NCI-H226 (cell line): ENCODE results near the gene PACRG.
A peak's percentile ranks its signal among the peaks of the same experiment; 100 is the strongest.
"Not testable (repeated sequence)": the region's sequence is repeated elsewhere in the genome, so short reads cannot be mapped to it uniquely, and the experiment has no call there.

ENCODE experiments used
- DNase-seq: peaks from one replicate; pipeline ENCODE4 v3.0.0-alpha.2; 2015

PACRG gene

DNA sequence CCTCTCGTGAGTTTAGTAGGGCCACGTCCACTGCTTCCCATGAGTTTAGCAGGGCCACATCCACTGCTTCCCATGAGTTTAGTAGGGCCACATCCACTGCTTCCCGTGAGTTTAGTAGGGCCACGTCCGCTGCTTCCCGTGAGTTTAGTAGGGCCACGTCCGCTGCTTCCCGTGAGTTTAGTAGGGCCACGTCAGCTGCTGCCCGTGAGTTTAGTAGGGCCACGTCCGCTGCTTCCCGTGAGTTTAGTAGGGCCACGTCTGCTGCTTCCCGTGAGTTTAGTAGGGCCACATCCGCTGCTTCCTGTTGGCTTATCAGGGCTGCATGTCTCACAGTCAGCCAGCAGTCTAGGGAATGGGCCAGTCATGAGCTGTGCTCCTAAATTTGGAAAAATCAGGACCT lies 573.1 kb downstream of the PACRG start:
- DNase-seq = no peak

DNA sequence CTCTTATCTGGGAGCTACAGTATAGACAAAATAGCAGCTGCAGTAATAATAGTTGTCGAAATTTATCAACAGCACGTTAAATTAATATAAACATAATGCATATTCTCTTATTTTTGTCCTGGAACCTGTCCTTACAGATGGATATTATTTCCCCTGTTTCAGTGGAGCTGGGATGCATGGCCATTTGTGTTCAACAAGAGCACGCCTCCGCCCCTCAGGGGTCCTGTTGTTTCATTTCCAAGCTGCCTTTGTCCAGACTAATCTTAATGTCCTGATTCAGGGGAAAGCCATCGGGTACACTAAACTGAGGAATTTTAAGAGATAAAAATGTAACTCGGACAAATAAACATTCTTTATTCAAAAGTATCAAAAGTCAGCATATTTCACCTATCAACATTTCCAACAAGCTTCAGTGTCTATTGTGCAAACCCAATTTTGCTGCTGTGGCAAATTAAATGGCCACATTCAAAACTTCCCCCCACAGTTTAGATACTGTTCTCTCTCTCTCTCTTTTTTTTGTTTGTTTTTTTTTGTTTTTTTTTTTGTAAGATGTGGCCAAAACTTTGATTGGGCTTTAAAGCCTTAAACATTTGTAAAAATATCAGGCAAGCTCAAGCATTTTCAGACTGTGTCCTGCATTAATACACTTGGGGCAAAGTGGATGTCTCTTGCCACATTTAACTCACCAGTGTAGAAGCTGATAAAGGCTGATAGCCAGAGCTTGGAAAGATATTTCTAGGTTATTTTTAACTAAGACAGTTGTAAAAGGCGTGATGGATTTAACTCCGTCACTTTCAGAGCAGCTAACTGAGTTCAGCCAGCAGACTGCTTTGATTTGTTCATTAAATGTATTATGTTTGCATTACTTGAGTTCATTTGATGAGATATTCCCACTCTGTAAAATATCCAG lies 574.2 kb downstream of the PACRG start:
- DNase-seq = no peak

DNA sequence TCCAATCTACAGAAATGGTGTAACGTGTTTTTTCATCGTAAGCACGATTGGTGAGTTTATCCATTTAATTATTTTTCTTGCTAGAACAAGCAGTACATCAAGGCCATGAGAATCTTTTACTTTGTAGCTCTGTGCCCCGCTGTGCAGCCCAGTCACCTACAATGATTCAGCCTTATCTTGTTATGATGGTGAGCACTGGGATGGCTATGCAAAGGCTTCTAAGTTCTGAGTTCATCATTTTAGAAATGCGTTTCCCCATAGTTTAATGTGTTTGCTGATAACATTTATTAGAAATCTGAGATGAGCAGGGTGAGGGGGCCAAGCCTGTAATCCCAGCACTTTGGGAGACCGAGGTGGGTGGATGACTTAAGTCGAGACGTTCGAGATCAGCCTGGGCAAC lies 575.0 kb downstream of the PACRG start:
- peak; percentile 35 for DNase-seq

DNA sequence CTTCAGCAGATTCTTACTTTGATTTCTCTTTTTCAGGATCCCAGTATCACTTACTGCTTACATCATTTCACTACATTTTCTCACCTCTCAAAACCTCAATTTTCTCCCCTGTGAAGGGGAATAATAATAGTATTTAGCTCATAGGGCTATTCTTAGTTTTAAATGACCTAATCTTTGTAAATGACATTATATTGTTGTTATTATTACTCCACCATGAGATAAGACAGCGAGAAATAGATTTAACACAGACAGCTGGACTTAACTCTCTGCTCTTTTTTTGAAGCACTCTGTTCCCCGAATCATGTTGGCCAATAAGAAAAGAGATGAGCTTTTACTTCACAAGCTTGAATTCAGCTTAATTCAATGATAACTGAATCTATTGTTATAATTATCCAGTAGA lies 578.2 kb downstream of the PACRG start:
- DNase-seq = no peak

DNA sequence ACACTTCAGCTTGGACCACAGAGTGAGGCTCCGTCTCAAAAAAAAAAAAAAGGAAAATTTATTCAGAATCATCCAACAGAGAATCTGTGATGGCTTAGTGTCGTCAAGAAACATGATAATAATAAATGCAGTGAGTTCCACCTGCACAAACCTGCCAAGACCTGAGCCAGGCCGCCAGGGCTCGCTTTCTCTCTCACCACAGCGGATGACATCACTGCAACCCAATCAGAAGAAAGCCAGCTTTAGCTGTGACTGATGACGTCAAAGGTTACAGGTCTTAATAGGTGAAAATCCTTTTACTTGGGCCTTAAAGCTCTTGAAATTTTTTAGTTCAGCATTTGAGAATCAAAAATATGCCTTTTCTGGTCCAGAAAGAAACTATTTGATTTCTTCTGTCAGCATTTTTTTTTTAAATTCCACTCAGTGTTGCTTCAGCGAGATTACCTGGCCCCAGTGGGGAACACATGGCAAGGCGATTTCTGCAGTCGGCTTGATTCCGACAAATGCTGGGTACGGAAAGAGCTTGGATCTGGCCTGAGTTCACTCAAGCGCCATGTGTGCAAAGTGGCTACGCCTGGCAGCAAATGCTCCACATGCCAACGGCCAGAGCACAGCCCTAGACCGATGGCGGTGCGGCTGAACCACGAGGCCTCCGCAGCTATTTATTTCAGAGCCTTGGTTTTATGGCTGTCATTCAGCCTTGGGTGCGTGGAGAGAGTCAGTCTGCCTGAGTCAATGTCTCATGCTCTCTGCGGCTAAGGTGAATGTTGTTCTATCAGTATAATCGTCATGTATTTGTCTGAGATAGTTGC lies 581.1 kb downstream of the PACRG start:
- DNase-seq = no peak

DNA sequence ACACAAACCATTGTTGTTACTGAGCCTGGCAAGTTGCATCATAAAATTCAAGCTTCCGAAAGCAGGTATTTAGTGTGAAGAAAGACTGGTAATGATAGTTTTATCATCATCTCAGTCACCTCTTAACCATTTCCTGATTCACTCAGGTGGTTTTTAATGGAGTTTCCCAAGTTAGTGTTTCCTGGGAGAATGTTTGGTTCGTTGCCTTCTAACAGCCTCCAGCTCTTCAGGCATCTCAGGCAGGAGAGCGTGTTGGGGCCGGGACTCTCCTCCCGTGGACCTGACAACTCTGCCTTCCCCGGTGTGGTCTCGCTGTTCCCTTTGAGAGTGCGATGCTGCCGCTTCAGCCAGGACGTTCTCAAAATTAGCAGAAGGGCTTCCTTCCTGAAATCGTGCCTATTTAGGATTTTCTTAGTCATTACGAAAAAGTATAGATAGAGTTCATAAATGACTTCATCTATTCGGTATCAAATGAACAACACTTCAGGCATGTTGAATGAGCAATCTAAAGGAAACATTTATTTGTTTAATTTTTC lies 581.8 kb downstream of the PACRG start:
- peak; percentile 67 for DNase-seq

DNA sequence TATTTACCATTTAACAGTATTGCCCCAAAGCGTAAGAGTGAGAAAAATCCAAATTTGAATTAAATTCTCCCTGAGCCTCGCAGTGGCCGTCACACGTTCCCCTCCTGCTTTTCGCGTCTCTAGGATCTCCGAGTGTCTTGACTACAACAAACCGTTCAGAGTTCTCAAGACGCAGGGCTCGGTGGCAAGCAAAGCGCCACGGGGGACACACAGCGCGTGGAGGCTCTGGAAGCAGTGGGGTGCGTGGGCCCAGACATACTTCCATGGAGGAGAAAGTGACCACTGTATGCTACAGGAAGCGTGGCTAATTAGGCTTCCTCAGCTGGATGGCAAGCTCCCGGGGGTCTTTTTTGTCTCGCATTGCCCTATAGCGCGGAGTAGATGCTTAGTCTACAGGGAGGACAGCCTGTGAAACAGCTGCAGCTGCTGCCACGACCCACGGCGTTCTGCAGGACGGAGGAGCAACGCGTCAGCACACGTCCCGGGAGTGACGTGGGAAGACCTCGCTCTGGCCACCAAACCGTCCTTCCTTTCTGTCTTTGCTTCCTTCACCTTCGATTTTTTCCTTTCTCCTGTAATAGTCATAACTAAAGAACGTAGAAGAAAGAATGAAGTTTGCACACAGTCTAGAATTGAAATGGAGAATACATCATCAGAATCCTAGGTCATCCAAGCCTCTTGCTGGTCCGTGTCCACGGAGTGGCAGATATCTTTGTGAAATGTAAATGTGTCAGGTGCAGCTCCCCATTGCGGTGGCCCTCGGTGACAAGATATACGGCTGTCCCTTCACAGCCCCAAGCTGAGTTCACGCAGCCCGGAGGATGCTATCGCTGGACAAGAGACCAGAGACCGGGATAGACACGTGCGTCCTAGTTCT lies 582.6 kb downstream of the PACRG start:
- DNase-seq = no peak

DNA sequence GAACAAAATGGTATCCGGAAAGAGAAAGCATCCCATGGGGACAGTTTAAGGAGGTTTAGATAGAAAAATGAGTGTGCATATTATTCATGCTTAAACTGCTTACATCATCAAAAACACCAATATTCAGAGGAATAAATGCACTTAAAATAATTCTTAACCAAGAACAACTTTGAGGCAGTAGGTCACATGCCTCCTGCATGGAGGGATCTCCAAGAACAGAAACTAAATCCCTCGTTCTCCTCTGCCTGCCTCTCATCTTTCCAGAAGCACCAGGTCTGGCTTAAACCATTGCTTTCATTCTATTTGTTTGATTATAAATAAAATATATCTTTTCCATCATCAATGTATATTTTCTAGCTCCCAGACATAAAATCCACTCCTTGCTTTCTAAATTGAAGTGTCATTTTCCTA lies 583.2 kb downstream of the PACRG start:
- DNase-seq = no peak

DNA sequence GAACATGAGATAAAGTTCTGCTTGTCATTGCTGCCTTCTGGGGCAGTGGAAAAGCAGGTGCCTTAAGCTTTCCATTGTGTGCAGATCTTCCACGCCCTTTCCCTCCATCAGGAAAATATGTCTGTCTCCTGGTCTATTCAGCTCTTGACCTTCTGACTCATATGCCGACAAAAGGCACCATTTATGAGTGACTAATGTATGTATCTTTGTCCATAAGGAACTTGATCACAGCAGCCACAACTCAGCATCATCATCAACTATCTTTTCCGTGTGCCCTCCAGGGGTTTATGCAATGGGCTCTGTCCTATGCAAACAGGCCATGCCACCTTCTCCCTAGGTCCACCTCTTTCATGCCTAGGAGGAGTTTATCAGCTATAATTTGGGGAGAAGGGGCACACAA lies 584.1 kb downstream of the PACRG start:
- peak; percentile 54 for DNase-seq

DNA sequence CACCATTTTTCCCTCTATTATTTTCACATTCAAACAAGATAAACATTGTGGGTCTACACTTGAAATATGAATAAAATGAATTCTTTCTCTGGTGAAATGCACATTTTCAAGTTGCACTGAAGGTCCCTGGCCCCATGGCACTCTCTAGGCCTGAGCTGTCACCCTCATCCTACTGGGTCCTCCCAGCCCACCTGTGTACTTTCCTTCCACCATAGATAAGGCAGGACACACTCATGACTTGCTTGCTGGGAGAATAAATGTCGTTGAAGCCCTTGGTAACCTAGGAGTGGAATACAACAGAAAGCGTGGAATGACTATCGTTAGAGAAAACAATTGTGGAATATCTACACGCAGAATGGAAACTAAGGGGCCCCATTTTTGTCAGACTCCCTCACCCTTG lies 585.8 kb downstream of the PACRG start:
- DNase-seq = no peak

DNA sequence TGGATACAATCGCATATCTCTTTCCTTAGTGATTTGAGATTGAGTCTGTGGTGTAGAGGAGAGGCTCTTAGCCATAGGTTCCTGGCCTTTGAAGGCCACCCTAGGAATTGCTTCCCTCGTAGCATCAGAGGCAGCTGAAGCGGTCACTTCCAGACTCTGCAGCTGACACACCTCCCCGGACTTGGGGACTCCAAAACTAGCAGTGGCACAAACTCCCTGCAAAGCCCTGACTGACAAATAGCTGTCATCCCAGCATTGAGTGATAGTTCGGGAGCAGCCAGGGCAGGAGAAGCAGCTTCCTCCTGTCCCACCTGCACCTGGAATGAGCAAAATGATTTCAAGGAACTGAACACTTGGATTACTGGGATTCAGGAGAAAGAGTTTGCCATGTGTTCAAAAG lies 586.2 kb downstream of the PACRG start:
- DNase-seq = no peak

DNA sequence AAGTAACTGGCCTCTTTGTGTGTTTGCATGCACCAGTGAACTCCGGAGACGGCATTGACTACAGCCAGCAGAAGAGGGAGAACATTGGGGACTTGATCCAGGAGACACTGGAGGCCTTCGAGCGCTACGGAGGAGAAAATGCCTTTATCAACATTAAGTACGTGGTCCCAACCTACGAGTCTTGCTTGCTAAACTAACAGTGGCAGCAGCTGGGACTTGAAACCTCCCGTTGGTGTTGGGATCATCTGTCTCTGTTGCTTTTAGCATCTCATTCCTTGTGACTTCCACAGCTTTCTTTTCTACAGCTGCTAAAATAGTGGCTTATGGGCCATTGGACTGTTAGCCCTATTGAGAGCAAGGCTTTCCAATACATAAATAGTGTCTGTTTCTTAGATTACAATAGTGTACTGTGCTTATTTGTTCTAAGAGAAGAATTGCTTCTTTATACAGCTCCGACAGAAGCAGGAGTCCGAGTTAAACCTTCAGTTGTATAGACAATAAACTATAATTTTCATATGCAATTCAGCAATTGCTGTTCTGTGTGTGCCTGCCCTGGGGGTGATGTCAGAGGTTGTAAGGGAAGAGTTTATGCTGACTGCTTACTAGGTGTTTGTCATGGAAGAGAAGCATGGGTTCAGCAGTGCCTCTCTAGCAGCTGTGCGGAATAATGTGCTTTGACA lies 587.2 kb downstream of the PACRG start:
- no peak for DNase-seq

DNA sequence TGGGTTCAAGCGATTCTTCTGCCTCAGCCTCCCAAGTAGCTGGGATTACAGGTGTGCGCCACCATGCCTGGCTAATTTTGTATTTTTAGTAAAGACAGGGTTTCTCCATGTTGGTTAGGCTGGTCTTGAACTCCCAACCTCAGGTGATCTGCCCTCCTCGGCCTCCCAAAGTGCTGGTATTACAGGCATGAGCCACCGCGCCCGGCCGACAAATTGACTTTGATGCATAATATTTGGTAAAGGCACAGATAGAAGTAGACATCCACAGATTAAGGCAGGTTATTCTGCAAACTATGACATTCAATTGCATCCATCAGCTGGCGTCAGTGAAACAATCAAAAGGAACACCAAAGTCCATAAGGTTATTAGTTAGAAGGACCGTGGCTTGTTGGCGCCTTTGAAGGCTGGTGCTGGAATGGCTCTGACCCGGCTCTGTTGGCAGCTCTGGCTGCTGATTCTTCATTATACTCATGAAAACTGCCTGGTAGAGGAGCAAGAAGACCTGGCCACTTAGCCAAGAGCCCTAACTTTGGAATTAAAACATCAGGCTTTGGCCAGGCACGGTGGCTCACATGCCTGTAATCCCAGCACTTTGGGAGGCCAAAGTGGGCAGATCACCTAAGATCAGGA lies 589.2 kb downstream of the PACRG start:
- not testable (repeated sequence) for DNase-seq

DNA sequence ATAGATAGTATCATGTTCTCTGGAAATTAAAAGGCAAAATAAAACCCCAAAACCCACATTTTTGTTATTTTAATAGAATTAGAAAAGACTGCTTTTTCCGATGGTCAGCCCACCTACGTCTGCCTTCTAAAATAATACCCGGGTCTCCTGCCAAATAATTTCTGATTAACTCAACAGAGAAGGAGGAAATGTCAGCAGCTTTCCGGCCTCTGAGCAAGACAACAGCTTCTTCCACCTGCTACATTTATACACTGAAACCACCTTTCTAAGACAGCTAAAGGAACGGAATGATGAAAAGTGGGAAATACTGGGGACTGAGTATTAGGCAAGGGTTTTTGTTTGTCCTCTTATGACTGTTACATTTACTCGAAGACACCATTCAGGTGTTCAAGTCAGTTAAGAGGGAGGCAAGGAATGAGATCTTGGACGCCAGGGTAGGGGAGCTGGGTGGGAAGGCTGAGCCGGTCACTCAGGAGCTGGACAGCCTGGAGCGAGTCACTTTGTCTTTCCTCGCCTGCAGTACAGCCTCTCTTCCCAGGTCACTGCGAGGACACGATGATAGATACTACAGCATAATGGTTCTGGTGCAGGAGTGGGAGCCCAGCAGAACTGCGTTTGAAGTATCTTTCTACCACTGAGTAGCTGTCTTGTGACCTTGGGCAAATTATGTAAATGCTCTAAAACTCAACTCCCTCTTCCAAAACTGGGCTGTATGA lies 590.5 kb downstream of the PACRG start:
- no peak for DNase-seq

DNA sequence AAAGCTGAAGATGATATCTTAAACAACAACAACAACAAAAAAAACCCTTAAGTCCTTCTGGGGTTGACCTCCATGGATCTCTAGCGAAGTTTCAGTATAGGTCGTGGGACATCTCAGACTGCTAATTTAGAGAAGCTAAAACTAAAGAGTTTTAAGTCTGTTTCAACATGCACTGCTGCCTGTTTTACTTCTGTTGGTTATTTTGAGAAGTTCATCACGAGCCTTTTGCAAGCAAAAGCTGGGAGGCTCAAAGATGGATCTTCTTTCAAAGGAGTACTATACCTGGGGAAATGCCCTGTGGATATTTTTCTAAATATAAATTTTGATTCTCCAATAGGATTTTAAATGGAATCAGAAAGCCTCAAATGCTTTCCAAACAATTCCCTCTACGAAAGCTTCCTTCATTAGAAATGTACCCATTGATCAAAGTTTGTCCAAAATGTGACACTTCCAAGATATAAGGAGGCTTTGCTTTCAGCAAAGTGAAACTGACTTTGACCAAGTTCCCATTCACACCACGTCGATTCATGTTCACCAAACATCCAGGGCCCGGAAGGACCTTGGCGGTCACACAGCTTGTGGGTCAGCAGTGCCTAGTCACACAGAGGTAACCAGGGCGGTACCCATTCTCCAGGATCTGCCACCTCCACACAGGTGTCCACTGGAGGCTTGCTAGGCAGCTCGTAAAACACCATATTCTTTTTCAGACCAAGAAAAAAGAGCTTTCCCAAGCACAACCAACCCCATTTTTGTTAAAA lies 592.0 kb downstream of the PACRG start:
- no peak for DNase-seq

DNA sequence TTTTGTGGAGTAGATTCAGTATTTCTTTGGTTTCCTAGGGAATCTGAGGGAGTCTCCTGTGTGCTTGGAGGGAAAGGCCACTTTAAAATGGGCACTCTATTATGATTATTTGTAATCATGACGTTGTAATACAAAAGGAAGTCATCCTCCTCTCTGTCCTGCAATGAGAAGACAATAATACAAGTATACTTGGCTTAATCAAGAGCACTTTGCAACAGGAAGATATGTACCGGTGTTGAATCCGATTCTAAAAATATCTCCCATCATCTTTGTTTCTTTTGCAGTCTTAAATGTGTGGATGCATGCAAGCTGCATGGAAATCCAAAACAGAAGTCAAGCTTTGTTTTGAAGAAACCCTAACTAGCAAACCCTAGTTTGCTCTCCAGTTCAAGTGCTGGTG lies 592.6 kb downstream of the PACRG start:
- no peak for DNase-seq

DNA sequence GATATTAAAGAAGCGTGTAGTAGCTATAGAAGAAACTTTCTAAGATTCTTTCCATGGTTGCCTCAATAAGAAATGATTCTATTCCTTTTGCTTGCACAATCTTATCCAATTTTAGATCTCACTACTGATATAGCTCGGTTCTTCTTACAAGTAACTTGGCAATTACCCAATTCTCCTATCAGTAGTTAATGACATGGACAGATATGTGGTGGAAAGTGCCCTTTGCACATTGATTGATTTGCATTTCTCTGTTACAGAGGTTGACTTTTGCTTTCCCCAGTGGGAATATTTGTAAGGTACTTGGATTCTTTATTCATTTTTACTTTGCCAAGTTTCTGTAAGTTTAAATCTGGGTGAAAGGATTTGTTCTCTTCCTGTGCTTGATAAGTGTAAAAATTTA lies 593.0 kb downstream of the PACRG start:
- DNase-seq = no peak

DNA sequence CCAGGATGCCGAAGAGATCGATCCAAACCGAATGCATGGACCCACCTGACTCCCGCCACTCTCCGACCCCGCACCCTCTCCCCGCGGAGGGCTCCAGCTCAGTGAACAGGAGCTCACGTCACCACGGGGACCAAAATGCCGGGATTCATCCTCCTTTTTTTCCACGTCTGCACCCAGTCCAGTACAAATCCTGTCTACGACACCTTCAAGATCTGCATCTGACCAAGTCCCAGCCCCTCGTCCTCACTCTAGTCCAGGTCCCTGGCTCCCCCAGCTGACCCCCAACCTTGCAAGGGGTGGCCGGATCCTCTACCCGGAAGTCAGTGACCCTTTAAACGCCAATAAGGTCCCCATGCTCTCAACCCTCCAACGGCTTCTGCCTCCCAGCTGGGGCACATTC lies 593.9 kb downstream of the PACRG start:
- DNase-seq = no peak

DNA sequence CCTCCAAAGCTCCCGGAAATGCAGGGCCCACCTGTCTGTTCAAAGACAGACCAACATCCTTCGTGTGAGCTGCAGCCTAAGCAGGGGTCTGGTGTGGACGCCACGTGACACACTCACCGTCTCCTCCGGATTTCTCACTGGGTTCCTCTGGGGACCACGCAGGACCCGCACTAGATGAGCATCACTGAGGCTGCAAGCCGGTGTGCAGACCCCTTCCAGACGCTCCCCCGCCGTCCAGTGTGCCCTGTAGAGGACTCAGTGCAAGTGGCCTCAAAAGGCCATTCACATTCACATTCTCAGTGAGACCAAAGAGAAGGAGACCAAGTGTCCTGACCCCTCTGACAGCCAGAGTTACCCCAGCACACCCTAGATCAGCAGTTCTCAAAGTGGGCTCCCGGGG lies 595.5 kb downstream of the PACRG start:
- DNase-seq = no peak

DNA sequence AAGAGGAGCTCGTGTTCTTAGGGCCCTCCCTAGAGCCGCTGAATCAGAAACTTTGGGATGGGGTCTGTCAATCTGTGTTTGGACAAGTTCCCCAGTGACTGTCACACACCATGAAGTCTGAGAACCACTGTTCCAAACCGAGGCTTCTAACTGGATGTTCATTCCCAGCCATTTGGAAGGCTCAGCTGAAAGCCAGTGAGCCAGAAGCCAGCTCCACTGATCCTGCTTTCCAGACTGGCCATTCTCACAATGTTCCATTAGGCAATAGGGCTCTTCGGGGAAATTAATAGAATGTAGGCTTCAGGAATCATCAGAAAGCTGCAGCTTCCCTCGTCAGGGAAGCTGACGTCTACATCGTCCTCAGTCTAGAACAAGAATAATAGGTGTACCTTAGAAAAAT lies 595.9 kb downstream of the PACRG start:
- no peak for DNase-seq
